ENCODE data around the gene COL5A3.

DNA sequence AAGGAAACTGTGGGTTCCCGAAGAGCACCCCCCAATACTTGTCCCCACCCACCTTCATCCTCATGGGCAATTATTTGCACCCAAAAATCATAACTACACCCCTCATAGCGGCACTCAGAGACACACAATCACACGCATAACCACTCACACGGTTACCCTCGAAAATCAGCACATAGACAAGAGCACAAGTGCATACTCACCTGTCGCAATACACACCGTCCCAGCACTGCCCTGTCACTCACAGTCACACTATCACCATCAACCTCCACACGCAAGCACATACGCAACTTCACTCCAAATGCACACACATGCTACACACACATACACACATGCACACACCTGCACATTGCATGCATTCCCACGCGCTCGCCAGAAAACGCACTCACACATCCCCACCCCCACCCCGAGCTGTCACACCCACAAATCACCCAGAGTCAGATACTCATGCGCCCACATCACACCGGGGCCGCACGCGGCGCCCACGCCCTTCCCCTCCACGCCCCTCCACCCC, 535 bp downstream of the COL5A3 start:
- no peak for TF ChIP-seq GATA3 (IDR thresholded peaks at IDR 0.05; ENCODE audit: low read depth, low read length)
- TF ChIP-seq GATA2 (IDR thresholded peaks at IDR 0.05; ENCODE audit: low read depth, low read length), result no peak
